ENCODE measurements around the gene VPS29.
A peak's percentile ranks its signal among the peaks of the same experiment; 100 is the strongest.
"Not testable (repeated sequence)": the region's sequence is repeated elsewhere in the genome, so short reads cannot be mapped to it uniquely, and the experiment has no call there.

The VPS29 gene

DNA sequence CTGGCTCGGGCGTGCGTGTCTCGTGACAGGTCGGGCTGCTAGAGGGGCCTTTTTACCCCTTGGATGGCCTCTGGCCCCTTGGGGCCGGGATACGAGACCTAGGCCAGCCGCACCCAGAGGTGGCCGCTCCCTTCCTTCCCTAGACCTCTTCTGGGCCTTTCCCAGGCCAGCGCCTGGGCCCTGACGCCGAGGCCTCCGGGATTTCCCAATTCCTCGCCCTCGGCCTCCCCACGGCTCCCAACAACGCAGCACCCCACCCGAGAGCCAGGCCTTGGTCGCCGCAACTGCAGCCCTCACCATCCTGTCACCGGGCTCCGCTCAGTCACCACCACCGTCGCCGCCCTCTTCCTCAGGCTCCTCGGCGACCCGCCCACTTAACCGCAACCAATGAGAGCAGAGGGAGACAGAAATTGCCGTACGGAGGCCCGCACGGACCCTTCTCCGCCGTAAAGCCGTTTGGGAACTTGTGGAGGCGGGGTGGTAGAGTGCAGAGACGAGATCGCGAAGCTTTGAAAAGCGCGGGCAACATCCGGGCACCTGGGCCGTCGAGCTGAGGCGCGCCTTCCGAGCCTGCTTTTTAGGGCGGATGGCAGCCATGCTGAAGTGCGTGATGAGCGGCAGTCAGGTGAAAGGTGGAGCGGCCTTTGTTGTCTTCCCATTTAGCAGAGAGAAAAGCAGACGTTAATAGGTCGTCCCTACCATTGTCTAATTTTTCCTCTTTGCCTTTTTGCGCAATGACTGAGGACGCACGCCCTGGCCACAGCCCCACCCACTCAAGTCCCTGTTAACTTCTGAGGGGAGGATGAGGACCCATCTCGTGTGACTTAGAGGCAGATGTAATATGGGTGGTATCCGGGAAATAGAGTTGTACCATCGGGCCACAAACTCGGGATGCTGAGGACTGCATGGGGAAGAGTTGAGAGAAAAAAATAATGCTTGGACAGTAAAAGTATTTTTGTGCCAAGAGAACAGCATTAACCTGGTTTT, at the start of gene VPS29, which contains the start of gene RAD9B:
TSS of gene VPS29 (minus strand) at position 360 of the 987 bp plus-strand sequence. CDS start at position 300, 60 bp downstream.
TSS of gene RAD9B (plus strand) at position 580 of the 987 bp plus-strand sequence. CDS start at position 587, 7 bp downstream.
- DNase-seq = peak; percentile 96

DNA sequence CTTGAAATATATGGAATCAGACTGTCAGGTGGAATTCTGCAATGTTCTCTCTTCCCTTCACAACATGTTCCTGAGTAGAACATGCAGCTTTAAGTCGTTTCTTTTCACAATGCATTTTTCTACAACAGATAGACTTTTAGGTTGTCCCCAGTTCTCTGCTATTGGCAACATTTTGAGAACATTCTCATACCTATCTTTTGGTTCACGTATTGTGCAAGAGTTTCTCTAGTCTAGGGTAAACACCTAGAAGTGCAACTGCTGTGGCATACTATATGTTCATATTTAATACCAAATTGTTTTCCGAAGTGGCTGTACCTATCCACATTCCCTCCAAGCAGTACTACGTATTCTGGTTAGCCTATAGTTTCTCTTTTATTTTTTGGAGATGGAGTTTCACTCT, 49.1 kb upstream of the VPS29 start:
- no peak for DNase-seq

DNA sequence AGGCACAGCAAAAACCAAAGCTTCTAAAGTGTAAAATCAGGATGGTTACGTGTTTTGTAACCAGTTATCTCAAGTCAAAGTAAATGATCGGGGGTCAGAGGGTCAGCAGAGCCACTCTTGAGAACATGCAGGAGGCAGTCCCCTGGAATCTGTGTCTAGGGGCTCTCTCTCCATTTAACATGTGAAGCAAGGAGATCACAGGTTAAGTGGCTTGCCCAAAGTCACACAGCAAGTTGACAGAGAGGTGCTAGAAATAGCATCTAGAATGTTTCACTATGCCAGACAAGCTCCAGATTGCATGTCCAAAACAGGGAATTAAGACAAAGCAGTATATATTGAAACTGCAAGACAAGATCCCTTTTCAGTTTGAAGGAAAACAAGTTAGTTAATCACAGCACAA, 47.8 kb upstream of the VPS29 start:
- no peak for DNase-seq

DNA sequence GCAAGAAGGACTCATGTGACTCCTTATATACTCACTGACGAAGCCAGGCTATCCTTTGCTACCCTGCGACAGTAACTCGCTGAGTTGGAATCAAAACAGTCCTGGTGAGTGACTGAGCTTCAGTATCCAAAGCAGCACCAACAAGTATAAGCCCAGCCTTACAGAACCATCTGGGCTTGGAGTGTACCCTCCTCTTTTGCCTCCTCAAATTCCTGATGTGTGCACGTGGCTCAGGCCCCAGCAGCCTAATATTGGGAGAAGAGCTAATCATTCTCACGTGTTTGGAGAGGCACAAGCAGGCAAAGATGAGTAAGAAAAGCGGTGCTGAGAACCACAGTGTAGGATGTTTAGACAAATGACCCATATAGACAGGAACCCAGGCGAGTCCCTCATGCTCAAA, 46.8 kb upstream of the VPS29 start:
- DNase-seq = no peak

DNA sequence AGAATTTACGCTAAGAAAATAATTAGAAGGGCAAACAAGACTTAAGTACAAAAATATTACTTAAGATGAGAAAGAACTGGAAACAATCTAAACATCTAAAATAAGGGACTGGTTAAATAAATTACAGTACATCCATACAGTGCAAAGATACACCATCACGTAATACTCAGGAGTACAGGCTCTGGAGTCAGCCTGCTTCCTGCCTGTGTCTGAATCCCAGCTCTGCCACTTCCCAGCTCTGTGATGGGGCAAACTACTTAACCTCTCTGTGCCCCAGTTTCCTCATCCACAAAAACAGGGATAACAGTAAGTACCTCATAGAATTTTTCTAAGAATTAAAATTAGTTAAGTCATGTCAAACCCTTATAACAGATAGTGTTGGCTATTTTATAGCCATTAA, 45.2 kb upstream of the VPS29 start:
- DNase-seq = no peak

DNA sequence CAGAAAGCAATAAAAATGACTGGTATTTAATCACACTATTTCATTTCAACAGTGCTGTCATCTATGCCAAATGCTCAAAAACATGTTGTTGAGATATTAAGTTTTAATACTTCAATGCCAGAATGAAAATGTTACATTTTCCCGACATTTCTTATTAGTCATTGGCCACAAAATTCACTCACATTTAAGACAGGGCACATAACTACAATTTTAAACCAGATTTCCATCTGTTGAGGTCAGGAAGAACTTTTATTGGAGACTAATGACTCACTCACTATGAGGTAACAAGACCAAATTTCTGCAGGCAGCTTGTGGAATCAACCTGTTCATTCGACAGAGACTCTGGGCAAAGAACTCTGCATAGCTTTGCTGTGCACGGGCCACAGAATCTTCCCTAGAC, 44.4 kb upstream of the VPS29 start:
- DNase-seq = no peak

DNA sequence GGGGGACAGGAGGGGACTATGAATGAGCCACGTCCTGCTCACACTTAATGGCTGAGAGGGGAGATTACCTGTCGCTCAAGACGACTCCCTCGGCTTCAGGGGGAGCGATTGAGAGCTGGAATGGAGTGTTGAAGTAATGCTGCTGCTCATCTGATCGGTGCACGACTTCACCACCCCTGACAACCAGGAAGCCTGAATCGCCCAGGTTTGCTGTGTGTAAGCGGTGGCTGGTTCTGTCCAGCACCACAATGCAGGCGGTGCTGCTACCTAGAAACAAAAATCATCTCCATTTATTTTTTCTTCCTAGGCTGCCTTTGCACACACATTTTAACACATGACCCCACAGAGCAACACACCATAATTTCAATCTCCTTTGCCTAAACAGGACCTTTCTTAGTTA, 43.9 kb upstream of the VPS29 start:
- no peak for DNase-seq

DNA sequence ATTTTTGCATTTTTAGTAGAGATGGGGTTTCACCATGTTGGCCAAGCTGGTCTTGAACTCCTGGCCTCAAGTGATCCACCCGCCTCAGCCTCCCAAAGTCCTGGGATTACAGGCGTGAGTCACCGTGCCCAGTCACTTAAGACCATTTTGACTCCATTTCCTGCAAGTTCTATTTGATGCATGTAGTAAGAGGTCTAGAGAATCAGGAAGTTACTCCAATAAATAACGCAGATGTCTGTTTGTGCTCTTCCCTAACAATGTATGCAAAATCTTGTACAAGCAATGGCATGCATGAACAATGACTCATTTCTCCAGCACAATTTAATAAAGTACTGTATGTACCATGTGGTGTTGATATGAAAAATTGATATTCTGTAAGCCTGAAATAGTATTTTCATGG, 43.3 kb upstream of the VPS29 start:
- DNase-seq = not testable (repeated sequence)

DNA sequence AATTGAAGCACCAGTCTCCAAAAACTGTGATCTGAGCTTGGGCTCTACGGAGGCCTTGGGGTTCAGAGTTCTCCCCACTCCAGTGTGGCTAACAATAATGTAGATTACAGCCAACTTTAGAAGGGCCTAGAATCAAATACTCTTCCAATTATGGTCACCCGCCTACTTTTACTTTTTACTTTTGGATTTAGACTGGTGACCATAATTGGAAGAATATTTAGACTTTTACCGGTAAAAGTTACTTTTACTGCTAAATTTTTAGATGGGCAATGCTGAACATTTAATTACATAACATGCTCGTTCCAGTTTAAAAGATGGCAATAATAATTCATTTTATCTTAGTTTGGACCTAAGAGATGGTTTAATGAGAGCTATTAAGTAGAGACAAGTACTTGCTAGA, 42.1 kb upstream of the VPS29 start:
- no peak for DNase-seq

DNA sequence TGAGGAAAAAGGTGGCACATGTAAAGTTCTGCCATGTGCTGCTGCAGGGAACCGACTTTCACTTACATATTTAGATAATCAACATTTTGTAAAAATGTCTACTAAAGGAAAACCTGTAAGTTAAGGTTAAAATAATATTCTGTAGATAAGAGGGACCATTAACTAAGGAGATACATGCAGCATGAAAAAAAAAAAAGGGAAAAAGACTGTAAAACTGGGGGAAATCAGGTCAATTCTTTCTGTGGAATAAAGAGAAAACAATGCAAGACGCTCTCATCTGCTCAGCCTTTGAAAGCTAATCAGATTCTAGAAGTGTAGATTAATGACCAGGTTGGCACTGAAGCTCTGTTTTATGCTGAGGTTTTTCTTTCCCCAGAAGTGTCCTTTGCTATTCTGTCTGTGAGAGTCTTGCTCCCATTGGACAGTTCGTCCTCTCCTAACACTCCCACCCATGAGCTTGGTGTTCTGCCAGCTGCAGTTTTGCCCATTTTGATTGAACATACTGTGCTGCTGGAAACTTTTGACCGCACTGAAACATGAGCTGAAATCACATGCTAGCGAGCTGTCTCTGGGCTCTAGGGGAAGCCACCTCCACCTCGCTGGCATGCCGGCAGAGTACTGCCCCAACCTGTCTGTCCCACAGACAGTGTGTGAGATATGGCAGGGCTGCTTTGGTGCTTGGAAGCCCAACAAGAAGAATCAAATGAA, 41.5 kb upstream of the VPS29 start:
- no peak for DNase-seq

DNA sequence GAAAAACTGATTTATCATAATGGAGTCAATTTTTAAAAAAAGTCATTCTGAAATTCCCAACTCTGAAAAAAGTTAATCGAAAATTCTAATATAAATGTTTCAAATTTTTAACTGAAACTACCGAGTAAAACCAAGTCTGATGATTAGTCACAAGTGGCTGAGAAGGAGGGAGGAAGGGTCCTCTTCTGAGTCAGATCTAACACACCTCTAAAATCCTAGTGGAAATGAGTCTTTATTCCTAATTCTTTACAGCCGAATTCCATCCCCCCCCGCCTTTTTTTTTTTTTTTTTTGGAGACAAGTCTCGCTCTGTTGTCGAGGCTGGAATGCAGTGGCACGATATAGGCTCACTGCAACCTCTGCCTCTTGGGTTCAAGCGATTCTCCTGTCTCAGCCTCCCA, 38.1 kb upstream of the VPS29 start:
- no peak for DNase-seq

DNA sequence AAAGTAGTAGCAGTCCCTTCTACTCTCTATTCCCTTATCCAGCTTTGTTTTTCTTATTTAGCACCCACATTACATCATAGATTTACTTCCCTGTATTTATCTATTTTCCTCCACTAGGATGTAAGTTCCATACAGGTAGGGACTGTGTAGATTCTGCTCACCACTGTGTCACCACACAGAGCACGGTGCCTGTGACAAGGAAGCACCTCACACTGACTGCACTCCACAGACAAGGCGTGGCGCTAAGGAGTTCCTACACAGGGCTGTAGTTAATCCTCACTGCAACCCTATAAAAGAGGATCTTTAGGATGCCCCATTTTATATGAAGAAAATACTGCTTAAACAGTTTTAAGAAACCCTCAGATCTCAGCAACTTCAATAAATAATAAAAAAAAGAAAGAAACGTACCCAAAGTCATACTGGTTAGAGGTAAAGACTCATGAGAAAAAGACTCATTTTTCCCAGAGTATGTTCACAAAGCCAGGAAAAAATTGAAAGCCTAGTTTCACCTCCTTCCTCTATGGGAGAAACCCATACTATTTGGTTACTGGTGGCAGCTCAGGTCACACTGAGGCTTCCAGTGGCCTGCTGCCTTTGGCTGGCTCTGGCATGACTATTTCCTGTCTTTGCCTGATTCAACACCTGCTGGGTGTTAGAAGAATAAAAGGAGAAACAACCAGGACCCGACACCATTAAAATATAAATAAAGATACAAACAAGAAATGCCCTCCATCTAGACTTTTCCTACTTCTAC, 37.1 kb upstream of the VPS29 start:
- DNase-seq = no peak

DNA sequence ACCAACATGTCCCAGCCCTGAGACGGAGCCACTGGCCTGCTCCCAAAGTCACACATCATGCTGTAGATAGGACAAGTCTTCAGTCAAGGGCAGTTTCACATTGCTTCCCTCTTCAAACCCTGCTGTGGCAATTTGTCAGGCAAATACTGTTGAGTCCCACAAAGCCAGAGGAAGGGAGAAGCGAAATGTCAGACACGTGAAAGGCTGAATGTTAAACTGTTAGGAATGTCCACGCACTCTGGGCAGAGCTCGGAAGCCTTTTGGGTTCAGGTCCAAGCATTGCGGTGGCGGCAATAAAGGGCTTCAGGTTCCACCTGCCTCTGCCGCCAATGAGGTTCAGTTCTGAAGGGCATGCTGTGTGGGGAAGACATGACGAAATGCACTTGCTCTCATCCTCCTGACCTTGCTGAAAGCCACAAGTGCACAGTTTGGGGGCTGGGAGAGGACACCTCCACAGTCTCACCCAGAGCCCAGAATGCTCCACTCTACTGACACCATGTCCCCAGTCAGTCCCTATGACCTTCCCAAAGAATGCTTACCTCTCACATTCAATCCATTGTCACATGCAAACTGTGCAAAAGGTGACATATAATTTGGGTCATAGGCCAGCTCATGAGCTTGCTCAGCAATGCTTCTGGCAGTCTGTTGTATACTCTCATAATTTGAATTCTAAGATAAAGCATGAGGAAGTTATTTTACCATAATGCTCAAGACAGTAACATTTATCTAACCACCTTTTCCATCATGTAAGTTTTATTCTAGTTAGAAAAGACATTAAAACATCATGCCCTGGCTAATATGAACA, 35.9 kb upstream of the VPS29 start:
- no peak for DNase-seq

DNA sequence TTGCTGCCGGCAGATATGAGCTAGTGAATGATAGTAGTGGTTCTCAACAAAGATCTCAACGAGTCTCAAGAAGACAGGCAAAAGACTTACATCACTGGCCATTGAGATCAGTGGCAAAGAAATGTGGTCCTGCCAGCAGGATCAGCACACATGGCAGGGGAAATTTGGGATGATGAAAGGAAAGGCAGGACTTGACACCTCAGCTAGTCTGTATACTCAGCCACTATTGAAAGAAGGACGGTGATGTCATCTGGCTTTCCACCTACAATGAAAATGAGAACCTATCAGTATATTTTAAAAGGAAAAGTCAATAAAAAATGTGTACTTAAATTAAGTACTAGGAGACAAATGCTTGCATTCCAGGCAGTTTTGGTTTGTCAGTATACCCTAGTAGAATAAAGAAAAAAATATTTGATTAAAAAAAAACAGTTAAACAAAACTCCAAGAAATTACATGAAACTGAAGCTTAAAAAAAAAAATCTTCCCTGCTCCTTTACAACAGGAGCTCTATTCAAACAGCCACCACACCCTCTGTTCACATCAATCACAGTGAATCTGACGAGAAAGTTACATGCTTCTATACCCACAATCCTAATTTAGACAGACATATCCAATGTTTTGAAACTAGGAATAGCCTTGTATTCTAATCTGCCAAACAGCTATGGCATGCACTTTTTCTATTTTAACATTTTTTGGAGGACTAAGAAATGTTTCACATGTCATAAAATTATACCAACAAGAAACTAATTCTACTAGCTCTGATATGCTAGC, 35.1 kb upstream of the VPS29 start:
- DNase-seq = no peak

DNA sequence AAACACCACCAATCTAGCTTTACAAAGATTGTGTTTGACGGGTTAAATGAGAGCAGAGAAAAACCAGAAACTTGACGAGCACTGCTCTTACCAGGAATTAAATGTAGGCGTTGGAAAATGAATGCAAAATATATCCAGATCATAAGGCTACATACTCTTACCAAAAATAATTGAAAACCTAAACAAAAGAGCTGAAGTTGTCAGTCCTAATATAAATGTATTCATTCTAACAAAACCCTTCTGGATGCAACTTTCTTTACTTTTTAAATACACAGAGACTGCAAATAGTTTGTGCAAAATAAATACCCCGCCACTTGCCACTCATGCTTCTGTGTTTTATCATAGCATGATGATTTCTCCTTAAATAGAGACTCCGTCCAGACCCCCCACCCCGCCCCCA, 32.9 kb upstream of the VPS29 start:
- DNase-seq = no peak

DNA sequence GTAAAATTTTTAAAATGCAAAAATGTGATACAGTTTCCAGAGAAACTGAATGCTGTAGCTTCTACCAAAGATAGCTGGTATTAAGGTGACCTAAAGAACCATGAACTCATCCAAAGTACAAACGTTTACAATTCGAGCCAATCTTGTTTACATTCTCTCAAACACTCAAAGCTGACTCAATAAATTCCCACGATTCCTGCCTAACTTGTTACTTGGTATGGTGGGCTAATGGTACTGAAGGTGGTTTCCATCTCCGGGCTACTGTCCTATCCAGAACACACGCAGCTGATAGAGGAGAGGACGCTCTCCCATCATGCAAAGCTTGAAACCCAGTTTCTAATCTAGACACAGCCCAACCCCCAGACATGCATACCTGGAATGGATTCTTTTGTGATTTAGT, 31.7 kb upstream of the VPS29 start:
- DNase-seq = no peak

DNA sequence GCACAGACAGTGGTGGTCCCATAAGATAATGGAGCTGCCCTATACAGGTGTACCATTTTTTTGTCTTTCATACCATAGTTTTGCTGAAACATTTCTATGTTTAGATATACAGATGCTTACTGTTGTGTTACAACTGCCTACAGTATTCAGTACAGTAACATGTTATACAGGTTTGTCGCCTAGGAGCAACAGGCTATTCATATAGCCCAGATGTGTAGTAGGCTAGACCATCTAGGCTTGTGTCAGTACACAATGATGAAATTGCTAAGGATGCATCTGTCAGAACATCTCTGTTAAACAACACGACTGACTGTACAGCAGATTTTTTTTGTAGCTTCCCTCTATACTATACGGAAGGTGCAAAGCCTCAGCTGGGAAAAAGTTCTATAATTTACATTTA, 30.7 kb upstream of the VPS29 start:
- no peak for DNase-seq

DNA sequence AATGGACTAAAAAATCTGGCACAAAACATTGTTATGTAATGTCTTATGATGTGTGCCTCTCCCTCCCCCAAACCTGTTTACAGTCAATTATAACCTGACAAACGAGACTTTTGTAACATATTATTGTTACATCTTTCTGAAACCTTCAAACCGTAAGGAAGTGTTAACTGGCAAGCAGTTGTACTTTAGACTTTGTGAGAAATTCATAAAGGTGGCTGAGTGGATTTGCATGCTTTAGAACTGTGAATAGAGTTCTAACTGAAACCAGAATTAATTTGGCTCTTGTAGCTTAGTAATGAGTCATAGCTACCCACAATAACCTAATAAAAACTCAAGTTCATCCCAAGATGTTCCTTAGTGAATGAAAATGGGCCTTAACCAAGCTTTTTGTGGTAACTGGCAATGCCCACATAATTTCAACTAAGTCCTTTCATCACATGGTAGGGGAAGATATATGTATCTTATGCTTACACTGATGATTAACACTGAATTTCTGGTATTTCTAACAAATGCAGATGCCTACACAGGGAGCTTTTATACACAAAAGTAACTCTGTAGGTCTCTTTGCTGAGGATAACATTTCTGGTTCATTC, 29.9 kb upstream of the VPS29 start:
- no peak for DNase-seq

DNA sequence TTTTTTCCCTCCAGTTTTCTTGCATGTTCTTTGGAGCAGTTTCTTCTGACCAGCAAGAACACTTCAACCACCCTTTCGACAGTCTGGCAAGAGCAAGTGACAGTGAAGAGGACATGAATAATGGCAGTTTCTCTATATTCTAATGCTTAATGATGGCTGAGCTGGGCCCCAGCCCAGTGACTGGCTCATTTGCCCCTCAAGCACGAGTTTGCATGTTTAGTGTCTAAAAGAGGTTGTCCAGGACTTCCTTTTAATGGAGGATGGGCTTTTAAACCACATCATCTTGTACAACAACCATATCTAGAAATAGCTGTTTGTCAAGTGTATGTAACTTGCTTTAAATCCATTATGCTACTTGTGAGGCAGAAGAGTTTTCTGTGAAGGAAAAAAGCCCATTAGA, 28.6 kb upstream of the VPS29 start:
- no peak for DNase-seq

DNA sequence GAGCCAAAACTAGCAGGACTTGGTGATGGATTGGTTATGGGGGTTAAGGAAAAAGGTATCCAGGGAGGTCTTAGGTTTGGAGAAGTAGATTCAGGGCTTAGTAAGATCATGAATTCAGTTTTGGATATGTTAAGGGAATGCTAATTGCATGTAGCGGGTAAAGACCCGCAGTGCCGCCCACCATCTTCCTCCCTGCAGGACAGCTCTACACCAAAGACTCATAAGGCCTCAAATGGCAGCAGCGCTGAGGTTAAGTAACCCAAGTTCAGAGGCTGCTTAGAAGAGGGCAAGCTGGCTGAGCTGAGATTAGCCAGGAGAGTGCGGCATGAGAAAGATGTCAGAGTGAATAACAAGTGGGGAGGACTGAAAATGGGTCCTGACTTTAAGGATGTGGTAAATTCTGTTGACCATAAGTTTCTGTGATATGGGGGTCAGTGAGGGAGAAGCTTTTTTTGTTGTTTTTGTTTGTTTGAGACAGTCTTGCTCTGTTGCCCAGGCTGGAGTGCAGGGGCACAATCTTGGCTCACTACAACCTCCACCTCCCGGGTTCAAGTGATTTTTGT, 26.4 kb upstream of the VPS29 start:
- no peak for DNase-seq

Data from SHP77 treated with DMSO at 0.1 percent for 48 hours (cell line).